Activated CD8-positive, alpha-beta memory T cell treated with anti-CD3 and anti-CD28 coated beads for 24 hours (primary cell): ENCODE measurements around the gene JMJD7.

Source experiments
- DNase-seq: peaks from one replicate; pipeline ENCODE4 v3.0.0-alpha.2; 2020

JMJD7 gene

DNA sequence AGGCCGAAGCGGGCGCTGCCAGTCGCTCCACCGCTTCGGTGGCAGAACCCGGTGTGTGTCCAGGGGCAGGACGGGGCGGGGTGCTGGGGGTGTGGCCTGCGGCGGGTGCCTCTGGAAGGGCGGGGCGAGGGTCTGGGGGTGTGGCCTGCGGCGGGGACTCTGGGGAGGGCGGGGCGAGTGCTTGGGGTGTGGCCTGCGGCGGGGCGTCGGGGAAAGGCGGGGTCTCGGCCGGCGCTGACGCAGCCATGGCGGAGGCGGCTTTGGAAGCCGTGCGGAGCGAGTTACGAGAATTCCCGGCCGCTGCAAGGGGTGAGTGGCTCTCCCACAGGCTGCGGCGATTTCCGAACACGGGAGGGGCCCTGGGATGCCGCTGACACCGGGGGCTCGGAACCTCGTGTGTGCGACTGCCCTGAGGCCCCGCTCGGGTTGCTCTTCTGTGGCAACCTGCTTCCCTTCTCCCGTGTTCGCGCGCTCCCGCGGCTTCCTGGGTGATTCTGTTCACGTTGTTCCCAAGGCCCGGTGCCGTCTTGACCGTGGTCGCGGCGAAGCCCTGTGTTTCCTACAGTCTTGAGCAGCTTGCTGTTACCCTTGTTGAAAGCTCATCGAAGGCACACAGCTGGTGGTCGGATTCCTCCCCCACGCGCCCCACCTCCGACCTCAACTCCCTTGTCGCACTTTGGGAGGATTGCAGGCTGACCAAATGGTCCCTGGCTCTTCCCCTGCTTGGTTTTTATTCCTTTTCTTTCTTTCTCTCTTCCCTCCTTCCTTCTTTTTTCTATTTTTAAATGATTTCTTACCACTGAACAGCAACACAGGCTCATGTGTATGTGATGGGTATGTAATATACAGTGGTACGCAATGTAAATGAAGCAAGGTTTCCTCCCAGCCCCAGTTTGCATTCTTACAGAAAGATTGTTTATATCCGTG, at the start of gene JMJD7:
TSS of gene JMJD7 (plus strand) at position 213 of the 927 bp plus-strand sequence. CDS start at position 246, 33 bp downstream.
- DNase-seq: peak; percentile 99

- DNase-seq: no peak
These were observed 49.4 kb upstream of the JMJD7 start for GRCh38 chr15:41778521-41778920.

DNA sequence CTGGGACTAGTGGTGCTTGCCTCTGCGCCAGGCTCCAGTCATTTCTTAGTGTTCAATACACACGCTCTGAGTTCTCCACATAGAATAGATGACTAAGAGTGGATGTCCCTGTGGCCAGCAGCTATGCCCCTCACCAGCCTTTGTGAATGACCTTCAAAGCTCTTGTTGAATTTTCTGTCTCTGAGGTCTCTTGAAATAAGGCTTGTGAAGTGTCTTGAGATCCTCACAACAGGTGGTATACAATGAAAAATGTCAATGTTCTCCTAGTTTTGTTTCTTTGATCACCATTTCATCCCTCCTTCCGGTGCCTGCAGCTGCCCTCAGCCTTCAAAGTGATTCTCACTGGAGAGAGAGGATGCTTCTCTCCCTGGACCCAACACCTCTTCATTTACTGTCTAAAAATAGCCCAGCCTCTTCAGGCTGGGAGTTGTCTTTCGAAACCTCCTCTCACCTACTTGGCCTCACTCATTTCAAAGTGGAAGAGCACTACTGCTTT, 48.2 kb upstream of the JMJD7 start:
- DNase-seq: no peak

GRCh38 chr15:41780266-41780665, 47.6 kb upstream of the JMJD7 start:
- no peak for DNase-seq

- no peak for DNase-seq
These were observed 47.2 kb upstream of the JMJD7 start for GRCh38 chr15:41780727-41781126.

DNA sequence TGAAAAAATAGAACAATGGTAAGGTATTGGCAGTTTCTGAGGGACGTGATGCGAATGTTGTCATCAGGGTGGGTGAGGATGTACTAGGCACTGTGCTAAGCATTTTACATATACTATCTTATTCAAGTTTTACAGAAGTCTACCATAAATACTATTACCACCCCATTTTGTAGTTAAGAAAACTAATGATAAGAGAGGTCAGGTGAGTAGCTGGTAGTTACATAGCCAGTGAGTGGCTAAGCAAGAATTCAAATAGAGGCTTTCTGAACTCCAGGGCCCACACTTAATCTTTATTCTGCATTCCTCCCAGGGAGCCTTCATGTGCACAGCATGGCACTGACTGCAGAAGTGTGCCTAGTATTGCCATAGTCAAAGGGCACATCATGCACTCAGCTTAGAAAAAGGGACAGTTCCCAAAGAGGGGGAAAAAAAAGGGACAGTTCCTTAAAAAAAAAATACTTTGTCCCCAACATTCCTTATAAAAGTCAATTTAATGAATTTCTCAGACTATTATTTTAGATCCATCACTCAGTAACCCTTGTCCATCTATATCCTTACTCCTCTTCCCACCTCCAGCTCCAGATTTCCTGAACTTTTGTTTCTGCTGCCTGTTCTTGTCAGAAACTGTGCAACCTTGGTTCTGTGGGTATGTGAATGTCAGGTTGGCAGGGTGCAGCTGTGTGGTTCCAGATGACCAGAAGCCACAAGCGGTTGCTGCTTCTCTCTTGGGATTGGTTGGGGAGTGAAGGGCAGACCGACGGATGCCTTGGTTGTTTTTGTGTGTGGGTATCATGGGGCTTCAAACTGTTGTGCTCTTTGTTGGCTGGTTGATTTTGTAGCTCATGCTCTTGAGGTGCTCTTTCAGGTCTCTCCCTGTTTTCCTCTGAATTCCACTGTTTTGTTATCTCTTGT, 45.3 kb upstream of the JMJD7 start:
- no peak for DNase-seq

GRCh38 chr15:41783296-41783695, 44.6 kb upstream of the JMJD7 start:
- DNase-seq: no peak

GRCh38 chr15:41788262-41788661, 39.6 kb upstream of the JMJD7 start:
- DNase-seq: no peak

- no peak for DNase-seq
These were observed 38.7 kb upstream of the JMJD7 start for GRCh38 chr15:41789236-41789635.

DNA sequence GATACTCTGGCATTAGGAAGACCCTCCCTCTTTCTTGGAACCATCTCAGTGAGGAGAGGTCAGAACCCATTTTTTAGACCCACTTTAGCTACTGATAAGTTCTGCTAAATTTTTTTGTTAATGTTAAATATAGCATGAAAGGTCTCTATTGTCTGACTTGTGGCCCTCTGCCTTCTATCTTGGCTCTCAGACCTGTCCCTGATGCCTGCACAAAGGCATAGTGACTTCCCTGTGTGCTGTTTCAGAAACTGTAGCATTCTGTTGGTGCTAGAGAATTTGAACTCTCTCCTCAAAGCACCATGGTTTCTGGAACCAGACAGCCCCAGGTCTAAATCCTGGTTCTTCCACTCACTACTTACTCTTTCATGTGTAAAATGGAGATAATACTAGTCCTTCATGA, 38.2 kb upstream of the JMJD7 start:
- no peak for DNase-seq

- no peak for DNase-seq
These were observed 37.7 kb upstream of the JMJD7 start for GRCh38 chr15:41790169-41790568.

- no peak for DNase-seq
These were observed 36.9 kb upstream of the JMJD7 start for GRCh38 chr15:41790756-41791546.

- DNase-seq: no peak
These were observed 36.4 kb upstream of the JMJD7 start for GRCh38 chr15:41791547-41791937.

- no peak for DNase-seq
These were observed 35.8 kb upstream of the JMJD7 start for GRCh38 chr15:41792000-41792637.

DNA sequence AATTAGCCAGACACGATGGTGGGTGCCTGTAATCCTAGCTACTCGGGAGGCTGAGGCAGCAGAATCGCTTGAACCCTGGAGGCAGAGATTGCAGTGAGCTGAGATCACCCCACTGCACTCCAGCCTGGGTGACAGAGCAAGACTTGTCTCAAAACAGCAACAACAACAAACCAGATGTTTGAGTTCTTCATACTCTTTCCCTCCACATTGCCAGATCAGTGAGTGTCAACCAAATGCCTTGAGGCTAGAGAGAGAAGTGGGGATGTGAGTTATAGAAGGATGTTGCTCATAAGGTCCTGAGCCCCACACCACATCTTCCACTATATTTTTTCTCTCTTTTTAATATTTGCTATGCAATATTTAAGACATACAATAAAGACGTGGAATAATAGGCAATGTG, 33.8 kb upstream of the JMJD7 start:
- no peak for DNase-seq

GRCh38 chr15:41795996-41796856, 31.7 kb upstream of the JMJD7 start:
- no peak for DNase-seq

DNA sequence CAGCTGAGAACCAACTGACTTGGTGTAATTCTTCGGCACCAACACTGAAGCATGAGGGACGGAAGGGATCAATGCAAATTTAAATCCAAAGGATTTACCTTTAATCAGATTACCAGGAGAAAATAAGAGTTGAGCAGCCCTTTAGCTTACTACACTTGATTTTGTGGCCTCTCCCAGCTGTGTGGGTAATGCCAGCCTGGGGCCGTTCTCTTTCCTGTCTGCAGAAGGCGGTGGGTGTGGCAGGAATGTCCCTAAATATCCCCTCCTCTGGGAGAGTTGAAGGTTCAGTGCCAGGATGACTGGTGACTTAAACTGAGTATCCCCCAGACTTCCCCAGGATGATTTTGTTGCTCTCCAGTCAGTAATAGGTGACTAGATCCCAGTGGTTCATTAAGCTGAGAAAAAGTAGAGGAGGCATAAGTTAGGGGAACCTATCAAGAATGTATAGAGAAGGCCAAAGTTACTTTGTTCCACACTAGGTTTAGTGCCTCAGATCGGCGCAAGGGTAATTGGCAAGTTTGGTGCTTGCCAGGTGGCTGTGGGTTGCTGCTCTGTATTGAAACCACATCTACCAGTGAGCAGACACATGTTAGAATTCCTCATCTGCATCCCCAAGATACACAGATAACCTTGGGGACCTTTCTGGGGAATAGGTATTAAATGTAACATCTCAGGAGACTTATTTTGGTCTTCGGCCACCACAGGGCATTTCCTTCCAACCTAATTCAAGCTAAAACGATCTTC, 30.5 kb upstream of the JMJD7 start:
- DNase-seq: no peak

GRCh38 chr15:41798607-41799487, 29.0 kb upstream of the JMJD7 start:
- no peak for DNase-seq

DNA sequence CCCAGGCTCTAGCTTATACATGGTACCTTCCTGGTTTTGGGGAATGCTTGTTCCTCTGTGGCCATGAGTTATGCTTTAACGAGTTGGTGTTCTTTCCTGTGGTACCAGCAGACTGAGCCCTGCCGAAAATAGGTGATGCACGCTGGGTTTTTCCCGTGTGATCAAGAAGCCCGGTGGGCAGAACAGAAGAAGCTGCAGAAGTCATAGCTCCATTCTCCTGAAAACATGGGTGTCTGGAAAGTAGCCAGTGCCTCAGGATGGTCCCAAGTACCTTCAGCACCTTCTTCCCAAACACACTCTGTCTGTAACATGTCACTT, 28.4 kb upstream of the JMJD7 start:
- no peak for DNase-seq

DNA sequence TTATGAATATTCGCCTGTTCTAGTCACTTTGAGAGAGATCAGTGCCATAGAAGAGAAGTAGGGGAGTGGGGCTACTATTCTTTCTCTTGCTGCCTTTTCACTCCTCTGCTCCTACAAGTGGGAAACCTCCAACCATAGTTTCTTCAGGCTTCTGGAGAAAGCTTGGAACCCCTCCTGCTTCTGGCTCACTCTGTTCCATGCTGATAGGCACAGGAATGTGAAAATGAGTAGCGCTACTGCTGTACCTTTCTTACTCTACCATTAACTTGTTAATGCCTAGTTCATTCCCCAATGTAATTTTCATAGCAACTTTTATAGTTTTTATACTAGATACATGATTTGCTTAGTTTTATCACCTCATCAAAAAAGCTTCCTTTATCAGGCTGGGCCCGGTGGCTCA, 26.7 kb upstream of the JMJD7 start:
- DNase-seq: no peak
